Endothelial cell of umbilical vein (primary cell): ENCODE measurements around the gene STXBP5L. TPM values are rescaled to one million over a fixed set of nuclear protein-coding genes. Genes with fewer than 3 reads are reported as not detected.

Experiments
- BruUV-seq: library from RNA; stranded (reverse); fragments of 400-500 nt; replicated peaks from 2 replicates; lab custom pipeline; 2021; lab: Mats Ljungman, UMichigan
- CTCF ChIA-PET: fragments of 300-600, 350-600 bp; sonication (Branson Sonifier 250); formaldehyde crosslinking; loops from one replicate; lab custom pipeline; 2021; ENCODE audit warnings: antibody characterized with exemption, inconsistent platforms; lab: Charles Lee
- POLR2A ChIA-PET: fragments of 300-600, 350-600 bp; sonication (Branson Sonifier 250); formaldehyde crosslinking; loops from one replicate; lab custom pipeline; 2021; ENCODE audit warnings: antibody characterized with exemption, inconsistent platforms; lab: Charles Lee
- DNase-seq: peaks from one replicate; pipeline ENCODE4 v3.0.0-alpha.2; 2011; ENCODE audit warnings: low read depth, low spot score
- FAIRE-seq: peaks from 2 replicates; lab custom pipeline; 2011; peaks lifted over from hg19 to GRCh38; lab: Jason Lieb, UNC
- H2AFZ ChIP-seq: 2 replicates; pipeline ENCODE4 v1.6.0; 2012; ENCODE audit warnings: low read depth, low read length, control low read depth, inconsistent platforms
- H3K27ac ChIP-seq: 2 replicates; pipeline ENCODE4 v1.5.1; 2011; ENCODE audit warnings: low read depth, mild to moderate bottlenecking, control low read depth, low read length, moderate library complexity; ENCODE audit not compliant: insufficient read depth
- H3K27me3 ChIP-seq, 2 experiments: 2 replicates each; pipeline versions ENCODE4 v1.6.0 to v1.6.1; 2011; ENCODE audit warnings: low read length in 2 of 2, mixed read lengths in 1 of 2; ENCODE audit not compliant: control insufficient read depth in 2 of 2, insufficient read depth in 2 of 2
- H3K36me3 ChIP-seq, 2 experiments: 2 replicates in 1 of 2; 3 replicates in 1 of 2; pipeline ENCODE4 v1.5.1; 2011; ENCODE audit warnings: low read length in 2 of 2, mild to moderate bottlenecking in 1 of 2, moderate library complexity in 1 of 2; ENCODE audit not compliant: control insufficient read depth in 2 of 2, insufficient read depth in 2 of 2; ENCODE audit errors: extremely low read depth in 1 of 2
- H3K4me1 ChIP-seq: 3 replicates; pipeline ENCODE4 v1.5.1; 2011; ENCODE audit warnings: mild to moderate bottlenecking, low read length; ENCODE audit not compliant: control insufficient read depth, insufficient read depth; ENCODE audit errors: extremely low read depth
- H3K4me2 ChIP-seq: 2 replicates; pipeline ENCODE4 v1.6.1; 2011; ENCODE audit warnings: low read length, control low read depth, mixed read lengths; ENCODE audit not compliant: insufficient read depth
- H3K4me3 ChIP-seq, 3 experiments: fragments of 200-600 bp in 1 of 3; sonication (generic), shearing (Covaris generic) in 1 of 3; replicated peaks in 1 of 3; 2 replicates each; pipeline ENCODE4 v1.5.1; 2011 to 2016; ENCODE audit warnings: control low read depth in 3 of 3, low read length in 3 of 3, mild to moderate bottlenecking in 2 of 3, inconsistent platforms in 1 of 3, low read depth in 1 of 3, moderate library complexity in 1 of 3; ENCODE audit not compliant: insufficient read depth in 1 of 3
- H3K79me2 ChIP-seq: 2 replicates; pipeline ENCODE4 v1.6.0; 2012; ENCODE audit warnings: low read length, inconsistent platforms; ENCODE audit not compliant: control insufficient read depth, insufficient read depth
- H3K9ac ChIP-seq: replicated peaks from 2 replicates; pipeline ENCODE3; 2011; ENCODE audit warnings: low read length, control low read depth; ENCODE audit not compliant: insufficient read depth; ENCODE audit errors: extremely low read depth
- H3K9me1 ChIP-seq: replicated peaks from 3 replicates; pipeline ENCODE4 v1.6.0; 2011; ENCODE audit warnings: mild to moderate bottlenecking, low read length; ENCODE audit not compliant: control insufficient read depth, insufficient read depth; ENCODE audit errors: extremely low read depth
- H3K9me3 ChIP-seq: replicated peaks from 2 replicates; pipeline ENCODE4 v1.5.1; 2012; ENCODE audit warnings: low read length, inconsistent platforms; ENCODE audit not compliant: control insufficient read depth, insufficient read depth
- H4K20me1 ChIP-seq: replicated peaks from 2 replicates; pipeline ENCODE3; 2011; ENCODE audit warnings: mild to moderate bottlenecking, low read length; ENCODE audit not compliant: control insufficient read depth, insufficient read depth; ENCODE audit errors: extremely low read depth
- EZH2 ChIP-seq: IDR thresholded peaks from 2 replicates; pipeline ENCODE4 v1.6.1; 2012; ENCODE audit warnings: borderline replicate concordance, low read depth, mild to moderate bottlenecking, moderate library complexity, low read length, inconsistent platforms; ENCODE audit not compliant: severe bottlenecking
- FOS ChIP-seq: IDR thresholded peaks from 2 replicates; pipeline ENCODE4 v1.6.1; 2011; ENCODE audit warnings: mild to moderate bottlenecking, low read length, moderate library complexity, borderline replicate concordance; ENCODE audit not compliant: insufficient read depth
- GATA2 ChIP-seq: IDR thresholded peaks from 2 replicates; pipeline ENCODE4 v1.7.0; 2011; ENCODE audit warnings: low read depth, mild to moderate bottlenecking, moderate library complexity, mixed read lengths, low read length; ENCODE audit not compliant: insufficient read length, insufficient read depth
- JUN ChIP-seq: IDR thresholded peaks from 2 replicates; pipeline ENCODE4 v1.6.1; 2011; ENCODE audit warnings: borderline replicate concordance, low read depth; ENCODE audit not compliant: insufficient read length, insufficient read depth
- MYC ChIP-seq: IDR thresholded peaks from one replicate; pipeline ENCODE4 v1.6.1; 2011; ENCODE audit warnings: mild to moderate bottlenecking, low read depth, low read length
- POLR2A ChIP-seq: IDR thresholded peaks from 2 replicates; pipeline ENCODE4 v1.6.1; 2012; ENCODE audit warnings: low read depth, mild to moderate bottlenecking, control low read depth, low read length
- POLR2AphosphoS5 ChIP-seq: IDR thresholded peaks from 2 replicates; pipeline ENCODE4 v1.6.1; 2012; ENCODE audit warnings: low read depth, mild to moderate bottlenecking, control low read depth, low read length, moderate library complexity; ENCODE audit not compliant: insufficient read depth
- dilution Hi-C: fragments of 300-500 bp; cut with MboI; formaldehyde crosslinking; loops from one replicate; pipeline ENCODE4 v1.15.0; 2019; ENCODE audit warnings: low sequenced_read_pairs; ENCODE audit not compliant: extremely low pct_ligation_motif_present
- intact Hi-C: fragments of 100-400 bp; cut with micrococcal nuclease; formaldehyde crosslinking; loops from one replicate; pipeline ENCODE4 v1.10.0; 2022
- polyA plus RNA-seq, 4 experiments: library from polyadenylated mRNA; depleted of rRNA in 3 of 4; stranded (reverse) in 3 of 4; unstranded in 1 of 4; fragments of >200 nt; gene quantifications; 2 replicates each; pipeline versions ENCODE4 v1.2.1 to v1.2.3, GENCODE V29; 2011 to 2012; ENCODE audit warnings: missing spikeins in 1 of 4
- total RNA-seq: library from RNA; stranded (reverse); gene quantifications from 2 replicates; pipeline ENCODE4 v1.2.3, GENCODE V29; 2021
- TF ChIP-seq, protein P1 (sequence below), 2 donors: IDR thresholded peaks; 1 replicate in 1 of 2; 2 replicates in 1 of 2; pipeline ENCODE4 v1.5.1; 2011; ENCODE audit warnings: low read length in 2 of 2, mild to moderate bottlenecking in 2 of 2, moderate library complexity in 2 of 2, control low read depth in 1 of 2, inconsistent platforms in 1 of 2, low read depth in 1 of 2; ENCODE audit not compliant: insufficient read depth in 1 of 2; ENCODE audit errors: extremely low read depth in 1 of 2
- TF ChIP-seq, protein P2 (sequence below): IDR thresholded peaks from 2 replicates; pipeline ENCODE4 v1.6.1; 2011; ENCODE audit not compliant: insufficient read depth, insufficient read length

STXBP5L gene
- total and polyA plus RNA-seq, 2 donors (not counting 3 experiments of a cell fraction or from before 2014, with no cell fraction given): not detected

DNA sequence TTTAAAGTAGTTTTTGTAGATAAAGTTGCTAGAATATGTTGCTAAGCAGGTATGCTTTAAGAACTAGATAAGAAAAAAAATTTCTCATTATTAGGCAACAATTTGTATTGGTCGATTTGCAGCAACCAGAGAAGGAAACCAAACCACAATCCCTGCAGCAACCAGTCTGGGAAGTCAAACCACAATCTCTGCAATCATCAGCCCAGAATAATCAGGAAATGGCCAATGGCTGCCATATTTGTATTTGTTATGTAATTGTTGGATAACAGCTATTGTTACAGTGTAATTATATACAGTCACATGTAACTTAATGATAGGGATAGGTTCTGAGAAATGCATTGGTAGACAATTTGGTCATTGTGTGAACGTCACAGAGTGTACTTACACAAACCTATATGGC is 23.6 kb downstream of the STXBP5L start:
- H3K4me2 ChIP-seq: no peak overlapping the region
- H3K36me3 ChIP-seq: no peaks in the 10 kb centered on the region
- H3K9me3 ChIP-seq: no peaks in the 10 kb centered on the region
- no peak for FAIRE-seq
- TF ChIP-seq, protein P1, sequence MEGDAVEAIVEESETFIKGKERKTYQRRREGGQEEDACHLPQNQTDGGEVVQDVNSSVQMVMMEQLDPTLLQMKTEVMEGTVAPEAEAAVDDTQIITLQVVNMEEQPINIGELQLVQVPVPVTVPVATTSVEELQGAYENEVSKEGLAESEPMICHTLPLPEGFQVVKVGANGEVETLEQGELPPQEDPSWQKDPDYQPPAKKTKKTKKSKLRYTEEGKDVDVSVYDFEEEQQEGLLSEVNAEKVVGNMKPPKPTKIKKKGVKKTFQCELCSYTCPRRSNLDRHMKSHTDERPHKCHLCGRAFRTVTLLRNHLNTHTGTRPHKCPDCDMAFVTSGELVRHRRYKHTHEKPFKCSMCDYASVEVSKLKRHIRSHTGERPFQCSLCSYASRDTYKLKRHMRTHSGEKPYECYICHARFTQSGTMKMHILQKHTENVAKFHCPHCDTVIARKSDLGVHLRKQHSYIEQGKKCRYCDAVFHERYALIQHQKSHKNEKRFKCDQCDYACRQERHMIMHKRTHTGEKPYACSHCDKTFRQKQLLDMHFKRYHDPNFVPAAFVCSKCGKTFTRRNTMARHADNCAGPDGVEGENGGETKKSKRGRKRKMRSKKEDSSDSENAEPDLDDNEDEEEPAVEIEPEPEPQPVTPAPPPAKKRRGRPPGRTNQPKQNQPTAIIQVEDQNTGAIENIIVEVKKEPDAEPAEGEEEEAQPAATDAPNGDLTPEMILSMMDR (IDR thresholded peaks at IDR 0.05; ENCODE audit: extremely low read depth in 1 of 2, insufficient read depth in 1 of 2, low read depth in 1 of 2, low read length in 2 of 2): no peak
- TF ChIP-seq GATA2: no peak
- TF ChIP-seq JUN: no peak
- TF ChIP-seq, protein P2, sequence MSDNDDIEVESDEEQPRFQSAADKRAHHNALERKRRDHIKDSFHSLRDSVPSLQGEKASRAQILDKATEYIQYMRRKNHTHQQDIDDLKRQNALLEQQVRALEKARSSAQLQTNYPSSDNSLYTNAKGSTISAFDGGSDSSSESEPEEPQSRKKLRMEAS: no peak
- TF ChIP-seq FOS: no peak
- TF ChIP-seq MYC: no peak
- TF ChIP-seq POLR2A: no peak
- no peak for TF ChIP-seq POLR2AphosphoS5
- no peak for TF ChIP-seq EZH2
- ChIA-PET POLR2A (no interaction called here), CTCF (no interaction called here)
- no peak overlapping the region for H3K27ac ChIP-seq
- H4K20me1 ChIP-seq: no peaks in the 10 kb centered on the region
- H3K9ac ChIP-seq: no peak overlapping the region
- H3K4me1 ChIP-seq: no peaks in the 10 kb centered on the region
- dilution Hi-C loops: no loop called here
- H3K27me3 ChIP-seq: no peaks in the 10 kb centered on the region
- no peak for DNase-seq
- H3K79me2 ChIP-seq: no peaks in the 10 kb centered on the region
- BruUV-seq: no TSS peak
- intact Hi-C loops: no loop called here
- no peaks in the 10 kb centered on the region for H3K9me1 ChIP-seq
- H3K4me3 ChIP-seq: no peak overlapping the region
- H2AFZ ChIP-seq: no peak overlapping the region
